ENCODE results near the gene CEP85.

CEP85 gene

DNA sequence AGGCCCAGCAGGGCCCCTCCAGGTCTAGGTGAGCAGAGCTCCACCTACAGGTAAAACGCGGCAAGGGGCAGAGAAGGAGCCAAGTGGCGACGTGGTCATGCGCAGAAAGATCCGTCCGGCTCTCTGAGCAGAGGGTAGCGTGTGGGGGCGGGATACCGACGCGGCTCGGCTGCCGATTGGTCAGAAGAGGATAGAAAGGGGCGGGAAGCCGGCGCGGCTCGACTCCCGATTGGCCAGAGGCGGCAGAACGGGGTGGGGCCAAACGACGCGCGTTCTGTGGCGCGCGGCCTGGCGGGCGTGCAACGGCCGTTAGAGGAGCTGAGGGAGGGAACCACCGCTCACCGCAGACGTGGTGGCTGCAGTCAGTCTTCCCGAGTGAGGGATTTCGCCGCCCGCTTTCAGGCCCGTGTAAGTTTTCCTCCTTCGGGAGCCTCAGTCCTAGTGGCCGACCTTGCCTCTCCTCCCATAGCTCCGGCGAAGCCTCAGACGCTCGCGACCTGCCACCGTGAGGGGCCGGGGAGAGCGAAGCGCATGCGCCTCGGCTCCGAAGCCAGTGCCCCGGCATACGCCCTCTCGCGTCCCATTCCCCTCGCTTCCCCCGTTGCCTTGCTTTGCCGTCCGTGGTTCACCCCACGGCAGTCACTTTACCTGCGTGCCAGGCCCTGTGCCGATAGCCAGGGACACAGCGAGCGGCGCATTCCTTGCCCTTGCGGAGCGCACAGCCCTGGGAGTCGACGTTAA is at the start of gene CEP85:
CEP85 (plus strand) TSS at position 298 of the 741 bp plus-strand sequence. CDS start 5,584 bp downstream, outside the sequence.
- peak; percentile 97 to 98 for DNase-seq

- DNase-seq = no peak
Observed at GRCh38 chr1:26184883-26185282, 49.1 kb upstream of the CEP85 start.

DNA sequence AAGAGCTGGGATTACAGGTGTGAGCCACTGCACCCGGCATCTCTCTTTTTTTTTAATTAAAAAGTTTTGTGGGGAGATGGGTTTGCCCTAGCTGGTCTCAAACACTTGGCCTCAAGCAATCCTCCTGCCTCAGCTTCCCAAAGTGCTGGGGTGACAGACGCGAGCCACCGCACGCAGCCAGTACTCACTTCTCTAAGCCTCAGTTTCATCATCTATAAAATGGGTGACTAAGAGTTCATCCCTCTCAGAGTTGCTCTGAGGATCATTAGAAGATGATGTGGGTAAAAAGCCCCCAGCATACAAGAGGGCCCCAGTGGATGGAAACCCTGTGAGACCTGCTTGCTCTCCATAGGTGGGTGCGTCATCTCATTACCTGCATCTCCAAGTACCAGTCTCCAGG is 46.1 kb upstream of the CEP85 start:
- DNase-seq = no peak

DNA sequence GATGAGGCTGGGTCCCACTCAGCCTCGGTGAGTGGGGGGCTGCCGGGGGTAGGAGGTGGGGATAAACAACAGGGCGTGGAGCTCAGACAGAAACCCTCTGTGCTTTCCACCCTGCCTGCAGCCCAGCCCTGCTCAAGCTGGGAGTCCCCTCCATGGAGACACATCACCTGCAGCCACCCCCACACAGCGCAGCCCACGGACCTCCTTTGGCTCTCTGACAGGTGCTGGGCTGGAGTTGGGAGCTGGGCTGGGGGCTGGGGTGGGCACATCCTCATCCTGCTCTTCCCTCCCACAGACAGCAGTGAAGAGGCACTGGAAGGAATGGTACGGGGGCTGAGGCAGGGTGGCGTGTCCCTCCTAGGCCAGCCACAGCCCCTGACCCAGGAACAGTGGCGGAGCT is 45.5 kb upstream of the CEP85 start:
- DNase-seq = no peak

DNA sequence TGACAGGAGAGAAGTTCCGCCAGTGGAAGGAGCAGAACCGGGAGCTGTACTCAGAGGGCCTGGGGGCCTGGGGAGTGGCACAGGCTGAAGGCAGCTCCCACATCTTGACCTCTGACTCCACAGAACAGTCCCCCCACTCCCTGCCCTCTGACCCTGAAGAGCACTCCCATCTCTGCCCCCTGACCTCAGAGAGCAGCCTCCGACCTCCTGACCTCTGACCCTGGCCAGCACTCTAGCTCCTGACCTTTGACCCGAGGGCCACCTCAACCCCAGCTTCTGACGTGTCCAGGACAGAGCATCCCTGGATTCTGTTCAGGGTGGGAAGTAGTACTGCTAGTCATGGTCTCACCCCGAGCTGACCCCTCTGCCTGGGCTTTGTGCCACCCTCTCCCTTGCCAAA is 44.7 kb upstream of the CEP85 start:
- DNase-seq = no peak

GRCh38 chr1:26189751-26190275 is 44.2 kb upstream of the CEP85 start:
- DNase-seq = no peak

- DNase-seq = no peak
Observed at GRCh38 chr1:26190373-26190987, 43.5 kb upstream of the CEP85 start, which contains the start of gene CATSPER4. Gene CATSPER4, plus strand, starts transcription at chr1:26190602. Its CDS starts 26 bp downstream, at chr1:26190628.

GRCh38 chr1:26191739-26192138 is 42.3 kb upstream of the CEP85 start:
- no peak for DNase-seq

DNA sequence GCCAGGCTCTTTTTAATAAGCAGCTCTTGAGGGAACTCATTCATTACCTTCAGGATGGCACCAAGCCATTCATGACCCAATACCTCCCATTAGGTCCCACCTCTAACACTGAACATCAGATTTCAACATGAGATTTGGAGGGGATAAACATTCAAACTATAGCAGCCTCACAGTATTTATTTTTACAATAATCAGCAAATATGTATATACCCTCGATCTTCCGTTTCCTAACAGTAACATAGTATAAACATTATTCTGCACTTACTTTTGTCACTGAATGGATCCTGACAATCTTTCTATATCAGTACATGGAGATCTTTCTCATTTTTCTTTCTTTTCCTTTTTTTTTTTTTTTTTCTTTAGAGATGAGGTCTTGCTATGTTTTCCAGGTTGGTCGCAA is 38.2 kb upstream of the CEP85 start:
- DNase-seq = no peak

- DNase-seq = no peak
Observed at GRCh38 chr1:26197301-26197700, 36.7 kb upstream of the CEP85 start.

DNA sequence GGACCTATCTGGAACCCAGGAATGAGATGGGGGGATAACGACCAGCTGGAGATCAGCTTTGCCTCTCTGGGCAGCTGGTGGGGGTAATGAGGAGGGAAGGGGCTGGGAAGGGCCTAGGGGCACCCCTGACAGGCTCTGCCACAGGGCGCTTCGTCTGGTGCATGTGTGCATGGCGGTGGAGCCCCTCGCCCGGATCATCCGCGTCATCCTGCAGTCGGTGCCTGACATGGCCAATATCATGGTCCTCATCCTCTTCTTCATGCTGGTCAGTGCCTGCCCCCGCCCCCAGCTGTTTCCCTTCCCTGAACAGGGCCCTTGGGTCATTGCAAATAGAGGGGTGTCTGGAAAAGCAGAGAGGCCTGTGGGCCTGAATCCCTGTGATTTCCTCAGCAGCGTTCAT is 36.2 kb upstream of the CEP85 start:
- no peak for DNase-seq

GRCh38 chr1:26200413-26200812 is 33.6 kb upstream of the CEP85 start:
- DNase-seq = no peak

DNA sequence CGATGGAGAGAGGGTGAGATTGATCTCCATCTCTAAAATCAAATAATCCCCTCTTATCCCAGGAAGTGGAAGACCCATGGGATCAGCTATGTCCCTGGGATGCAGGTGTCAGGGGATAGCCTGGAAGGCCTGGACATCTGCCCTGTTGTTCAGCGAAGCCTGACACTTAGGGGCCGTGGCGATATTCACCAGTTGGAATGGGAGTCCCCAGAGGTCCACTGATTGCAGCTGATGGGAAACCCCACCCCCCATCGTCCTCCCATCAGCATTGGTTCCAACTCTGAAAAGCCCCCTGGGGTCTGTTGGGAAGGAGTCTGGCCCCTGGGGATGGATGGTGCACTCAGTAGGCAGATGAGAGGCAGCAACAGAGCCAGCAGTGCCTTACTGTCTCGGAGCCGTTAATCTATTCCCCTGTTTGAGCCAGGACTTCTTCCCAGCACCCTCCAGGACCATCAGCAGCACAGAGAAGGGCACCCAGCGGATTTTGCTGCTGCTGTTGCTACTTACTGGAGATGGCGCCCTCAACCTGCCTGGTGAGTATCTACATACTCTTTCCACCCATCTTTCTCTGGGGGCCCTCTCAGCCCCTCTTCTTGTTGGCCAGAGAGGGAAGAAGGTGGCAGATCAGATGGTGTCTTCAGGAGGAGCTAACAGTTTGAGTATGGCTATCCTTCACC is 30.2 kb upstream of the CEP85 start:
- DNase-seq = no peak

DNA sequence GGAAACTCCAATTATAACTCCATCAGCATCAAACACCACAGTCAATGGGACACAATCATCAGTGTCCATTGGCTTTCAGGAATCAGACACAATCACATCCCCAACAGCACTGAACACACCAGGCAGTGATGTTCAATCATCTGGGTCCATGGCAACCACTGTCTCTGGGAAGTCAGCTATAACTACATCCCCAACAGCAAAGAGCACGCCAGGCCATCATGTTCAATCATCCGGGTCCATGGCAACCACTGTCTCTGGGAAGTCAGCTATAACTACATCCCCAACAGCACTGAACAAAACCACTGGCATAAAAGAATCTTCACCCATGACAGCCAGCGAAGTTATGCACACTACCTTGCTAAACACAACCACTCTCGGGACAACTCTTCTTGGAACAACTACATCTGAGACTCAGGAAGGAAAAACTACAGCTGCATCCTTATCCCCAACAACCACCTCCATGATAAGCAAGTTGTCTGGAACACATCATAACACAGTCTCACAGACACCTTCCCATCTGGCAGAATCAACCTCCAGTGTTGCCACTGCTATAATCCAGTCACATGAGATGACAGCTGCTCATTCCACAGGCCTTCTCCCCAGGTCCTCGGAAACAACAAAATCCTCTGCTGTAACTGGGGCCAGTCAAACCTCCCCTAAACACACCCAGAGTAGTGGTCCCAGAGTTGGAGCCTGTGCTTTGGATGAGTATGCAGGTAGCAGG is 23.7 kb upstream of the CEP85 start:
- DNase-seq = no peak

DNA sequence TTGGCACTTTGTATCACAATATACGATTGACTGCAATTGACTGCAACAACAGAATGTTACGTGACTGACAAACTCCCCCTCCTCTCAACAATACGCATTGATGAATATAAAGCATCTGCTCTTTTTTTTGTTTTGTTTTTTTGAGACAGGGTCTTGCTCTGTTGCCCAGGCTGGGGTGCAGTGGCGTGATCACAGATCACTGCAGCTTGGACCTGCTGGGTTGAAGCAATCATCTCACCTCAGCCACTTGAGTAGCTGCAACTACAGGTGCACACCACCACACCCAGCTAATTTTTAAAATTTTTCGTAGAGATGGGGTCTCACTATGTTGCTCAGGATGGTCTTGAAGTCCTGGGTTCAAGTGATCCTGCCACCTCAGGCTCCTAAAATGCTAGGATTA is 21.3 kb upstream of the CEP85 start:
- no peak for DNase-seq

- no peak for DNase-seq
Observed at GRCh38 chr1:26213335-26213905, 20.6 kb upstream of the CEP85 start.

DNA sequence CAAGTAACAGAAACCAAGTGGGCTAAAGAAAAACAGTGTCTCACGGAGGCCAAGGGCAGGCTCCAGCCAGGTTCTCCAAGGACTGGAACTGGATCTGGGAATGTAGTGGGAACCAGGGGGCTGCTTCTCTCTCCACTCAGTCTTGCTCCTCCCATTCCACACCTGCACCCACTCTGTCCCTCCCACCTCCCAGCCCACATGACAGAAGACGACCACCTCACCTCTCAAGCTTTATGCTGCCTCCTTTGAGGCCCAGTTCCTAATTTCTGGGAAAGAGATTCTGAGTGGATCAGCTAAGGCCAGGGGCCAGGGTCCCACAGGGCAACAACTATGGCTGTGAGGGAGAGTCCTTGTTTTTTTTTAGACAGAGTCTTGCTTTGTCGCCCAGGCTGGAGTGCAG is 18.8 kb upstream of the CEP85 start:
- no peak for DNase-seq

DNA sequence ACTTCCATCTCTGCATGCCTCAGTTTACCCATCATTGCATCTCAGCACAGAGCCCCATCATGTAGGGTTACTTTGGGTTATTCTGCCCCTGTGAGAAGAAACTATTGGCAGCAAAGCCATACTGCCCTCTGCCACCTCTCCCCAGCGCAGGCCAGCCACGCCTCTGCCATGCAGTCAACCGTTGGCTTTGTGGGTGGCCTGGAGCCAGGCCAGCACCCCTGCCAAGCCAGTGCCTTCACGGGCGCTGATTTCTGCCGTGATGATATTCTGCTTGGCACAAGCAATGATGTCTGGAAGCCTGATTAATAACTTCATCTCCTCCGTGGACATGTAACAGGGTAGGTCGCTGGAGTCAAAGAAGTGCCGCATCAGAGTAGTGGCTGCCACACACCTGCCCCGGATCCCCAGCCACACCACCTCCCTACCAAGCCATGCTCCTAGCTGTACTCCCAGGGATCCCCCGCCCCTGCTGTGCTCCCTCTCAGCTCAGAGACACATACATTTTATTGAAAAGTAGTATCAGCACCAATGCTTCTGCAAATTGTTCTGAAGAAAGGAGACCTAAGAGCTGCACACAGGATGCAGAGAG is 15.0 kb upstream of the CEP85 start:
- DNase-seq = no peak

- DNase-seq = no peak
Observed at GRCh38 chr1:26220199-26220912, 13.6 kb upstream of the CEP85 start.

DNA sequence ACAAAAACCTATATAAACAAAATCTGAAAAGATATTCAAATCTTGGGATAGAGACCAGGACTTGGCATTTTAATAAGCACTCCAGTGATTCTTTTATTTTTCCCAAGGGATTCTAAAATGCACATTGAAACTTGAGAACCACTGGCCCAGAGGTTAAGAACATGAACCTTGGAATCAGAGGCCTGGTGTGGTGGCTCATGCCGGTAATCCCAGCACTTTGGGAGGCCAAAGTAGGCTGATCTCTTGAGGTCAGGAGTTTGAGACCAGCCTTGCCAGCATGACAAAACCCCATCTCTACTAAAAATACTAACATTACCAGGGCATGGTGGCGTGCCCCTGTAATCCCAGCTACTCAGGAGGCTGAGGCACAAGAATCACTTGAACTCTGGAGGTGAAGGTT is 12.9 kb upstream of the CEP85 start:
- no peak for DNase-seq

GRCh38 chr1:26224606-26225005 is 9.4 kb upstream of the CEP85 start:
- DNase-seq = no peak
